ENCODE measurements around the gene TPRKB.
"Not testable (repeated sequence)": the region's sequence is repeated elsewhere in the genome, so short reads cannot be mapped to it uniquely, and the experiment has no call there.

The TPRKB gene

GRCh38 chr2:73736378-73736777 lies 767 bp downstream of the TPRKB start:
- FAIRE-seq, result no peak
- TF ChIP-seq CTCF (IDR thresholded peaks at IDR 0.05; ENCODE audit: insufficient read depth, missing control alignments), result no peak
- DNase-seq (ENCODE audit: insufficient read length, low spot score), result no peak

GRCh38 chr2:73730810-73731209 lies 6.3 kb downstream of the TPRKB start:
- TF ChIP-seq CTCF (IDR thresholded peaks at IDR 0.05; ENCODE audit: insufficient read depth, missing control alignments), result no peak
- no peak for DNase-seq (ENCODE audit: insufficient read length, low spot score)
- FAIRE-seq, result no peak

- no peak for DNase-seq (ENCODE audit: insufficient read length, low spot score)
- TF ChIP-seq CTCF (IDR thresholded peaks at IDR 0.05; ENCODE audit: insufficient read depth, missing control alignments), result no peak
- FAIRE-seq, result no peak
Observed at GRCh38 chr2:73728711-73729110, 8.4 kb downstream of the TPRKB start.

- TF ChIP-seq CTCF (IDR thresholded peaks at IDR 0.05; ENCODE audit: insufficient read depth, missing control alignments), result no peak
- DNase-seq (ENCODE audit: insufficient read length, low spot score), result no peak
- FAIRE-seq, result no peak
Observed at GRCh38 chr2:73728043-73728442, 9.1 kb downstream of the TPRKB start.

GRCh38 chr2:73726657-73727056 lies 10.5 kb downstream of the TPRKB start:
- not testable (repeated sequence) for DNase-seq (ENCODE audit: insufficient read length, low spot score); FAIRE-seq

- TF ChIP-seq CTCF (IDR thresholded peaks at IDR 0.05; ENCODE audit: insufficient read depth, missing control alignments), result no peak
- no peak for DNase-seq (ENCODE audit: insufficient read length, low spot score)
- FAIRE-seq, result no peak
Observed at GRCh38 chr2:73718851-73719621, 18.1 kb downstream of the TPRKB start.

- TF ChIP-seq CTCF (IDR thresholded peaks at IDR 0.05; ENCODE audit: insufficient read depth, missing control alignments), result no peak
- DNase-seq (ENCODE audit: insufficient read length, low spot score) (no peak), FAIRE-seq (no peak)
Observed at GRCh38 chr2:73718421-73718820, 18.7 kb downstream of the TPRKB start.

GRCh38 chr2:73717695-73718094 lies 19.4 kb downstream of the TPRKB start:
- DNase-seq (ENCODE audit: insufficient read length, low spot score); FAIRE-seq: not testable (repeated sequence)
